NCI-H460 (cell line): ENCODE results near the gene TOMM40L. TPM values are rescaled to one million over a fixed set of nuclear protein-coding genes. Genes with fewer than 3 reads are reported as not detected.

ENCODE experiments used
- total RNA-seq: library from RNA; depleted of rRNA; stranded (reverse); fragments of >200 nt; shearing (Covaris generic); gene quantifications from 2 replicates; pipeline ENCODE4 v1.2.3, GENCODE V29; 2014; rRNA removed

The TOMM40L gene
- total RNA-seq, 1 experiment from 2014 or later, result 9.1 TPM

Other genes starting within 250 kb of the TOMM40L start
- 20.7 and 23.7 TPM in 2 replicates for gene F11R, start 204.9 kb upstream of the TOMM40L start, total RNA-seq
- 29.8 and 37.6 TPM in 2 replicates for gene TSTD1, start 187.1 kb upstream of the TOMM40L start, total RNA-seq
- gene USF1, start 180.1 kb upstream of the TOMM40L start, total RNA-seq, result 49.2 and 51.2 TPM in 2 replicates
- 0.45 TPM in 1 of 2 replicates, not detected in the other for gene ARHGAP30, start 156.2 kb upstream of the TOMM40L start, total RNA-seq
- 0.55 and 1.0 TPM in 2 replicates for gene NECTIN4, start 136.5 kb upstream of the TOMM40L start, total RNA-seq
- 3.6 and 5.3 TPM in 2 replicates for gene KLHDC9, start 127.7 kb upstream of the TOMM40L start, total RNA-seq
- gene PFDN2, start 108.0 kb upstream of the TOMM40L start, total RNA-seq, result 186 and 200 TPM in 2 replicates
- 44.3 and 60.6 TPM in 2 replicates for gene NIT1, start 108.0 kb upstream of the TOMM40L start, total RNA-seq
- gene DEDD, start 93.4 kb upstream of the TOMM40L start, total RNA-seq, result 34.2 and 36.2 TPM in 2 replicates
- 124 and 143 TPM in 2 replicates for gene UFC1, start 72.1 kb upstream of the TOMM40L start, total RNA-seq
- gene USP21, start 66.6 kb upstream of the TOMM40L start, total RNA-seq, result 17.7 and 18.8 TPM in 2 replicates
- 27.1 and 27.3 TPM in 2 replicates for gene PPOX, start 59.6 kb upstream of the TOMM40L start, total RNA-seq
- gene B4GALT3, start 48.6 kb upstream of the TOMM40L start, total RNA-seq, result 68.2 and 73.4 TPM in 2 replicates
- gene ADAMTS4, start 27.0 kb upstream of the TOMM40L start, total RNA-seq, result under 0.01 and 0.14 TPM in 2 replicates
- 161 and 175 TPM in 2 replicates for gene NDUFS2, start 23.7 kb upstream of the TOMM40L start, total RNA-seq
- not detected in 2 replicates for gene FCER1G, start 10.8 kb upstream of the TOMM40L start, total RNA-seq
- not detected in 2 replicates for gene APOA2, start 2.4 kb upstream of the TOMM40L start, total RNA-seq
- not detected in 2 replicates for gene NR1I3, start 12.1 kb downstream of the TOMM40L start, total RNA-seq
- not detected in 2 replicates for gene PCP4L1, start 32.7 kb downstream of the TOMM40L start, total RNA-seq
- gene MPZ, start 83.9 kb downstream of the TOMM40L start, total RNA-seq, result 54.3 and 54.9 TPM in 2 replicates
- gene SDHC, start 88.3 kb downstream of the TOMM40L start, total RNA-seq, result 67.9 and 70.4 TPM in 2 replicates
- not detected in 2 replicates for gene CFAP126, start 141.8 kb downstream of the TOMM40L start, total RNA-seq